ENCODE measurements around the gene CRIP1. TPM values are rescaled to one million over a fixed set of nuclear protein-coding genes. Genes with fewer than 3 reads are reported as not detected.

CRIP1 gene
- total RNA-seq, 4 donors from 2014 or later, result 34.0 to 110 (median 54.6) TPM

DNA sequence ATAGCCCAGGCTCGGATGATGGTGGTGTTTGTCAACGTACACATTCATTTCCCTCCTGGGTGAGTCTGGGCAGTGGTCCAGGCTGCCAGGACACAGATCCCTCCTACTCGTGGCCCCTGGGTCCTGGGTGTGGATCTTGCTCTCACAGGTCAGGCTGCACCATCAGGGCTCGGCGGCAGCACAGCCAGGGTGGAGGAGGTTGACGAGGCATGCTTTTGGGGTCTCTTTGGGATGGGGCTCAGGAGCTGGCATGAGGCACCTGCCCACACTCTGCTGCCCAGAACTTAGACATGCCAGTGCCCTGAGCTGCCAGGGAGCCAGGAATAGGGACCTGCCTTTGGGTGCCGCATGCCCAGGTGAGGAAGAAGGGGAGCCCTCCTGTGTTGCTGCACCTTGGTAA, 49.4 kb downstream of the CRIP1 start:
- no peak for TF ChIP-seq CTCF (IDR thresholded peaks at IDR 0.05)
- TF ChIP-seq POLR2A (IDR thresholded peaks at IDR 0.05; ENCODE audit: low read depth), result no peak
- no peak for TF ChIP-seq EP300 (IDR thresholded peaks at IDR 0.05)
- no peak for TF ChIP-seq POLR2AphosphoS5 (IDR thresholded peaks at IDR 0.05)
- no peaks in the 10 kb centered on the region for H3K9me3 ChIP-seq
- peaks cover 0 to 50% (median 13%) of the 10 kb centered on the region in 4 donors for H3K27me3 ChIP-seq
- no peak overlapping the region for H3K27ac ChIP-seq (replicated peaks in 1 of 4)
- H3K4me1 ChIP-seq, result peaks cover 0 to 7% (median 7%) of the 10 kb centered on the region in 4 donors
- H3K36me3 ChIP-seq, result no peaks in the 10 kb centered on the region
- WGBS, result 83% methylated on average over 4 of the region's 7 CpGs
- DNase-seq (ENCODE audit: extremely low spot score), result no peak
- intact Hi-C loops (cut with DNase I), result no loop called here
- no peak overlapping the region for H3K4me3 ChIP-seq

DNA sequence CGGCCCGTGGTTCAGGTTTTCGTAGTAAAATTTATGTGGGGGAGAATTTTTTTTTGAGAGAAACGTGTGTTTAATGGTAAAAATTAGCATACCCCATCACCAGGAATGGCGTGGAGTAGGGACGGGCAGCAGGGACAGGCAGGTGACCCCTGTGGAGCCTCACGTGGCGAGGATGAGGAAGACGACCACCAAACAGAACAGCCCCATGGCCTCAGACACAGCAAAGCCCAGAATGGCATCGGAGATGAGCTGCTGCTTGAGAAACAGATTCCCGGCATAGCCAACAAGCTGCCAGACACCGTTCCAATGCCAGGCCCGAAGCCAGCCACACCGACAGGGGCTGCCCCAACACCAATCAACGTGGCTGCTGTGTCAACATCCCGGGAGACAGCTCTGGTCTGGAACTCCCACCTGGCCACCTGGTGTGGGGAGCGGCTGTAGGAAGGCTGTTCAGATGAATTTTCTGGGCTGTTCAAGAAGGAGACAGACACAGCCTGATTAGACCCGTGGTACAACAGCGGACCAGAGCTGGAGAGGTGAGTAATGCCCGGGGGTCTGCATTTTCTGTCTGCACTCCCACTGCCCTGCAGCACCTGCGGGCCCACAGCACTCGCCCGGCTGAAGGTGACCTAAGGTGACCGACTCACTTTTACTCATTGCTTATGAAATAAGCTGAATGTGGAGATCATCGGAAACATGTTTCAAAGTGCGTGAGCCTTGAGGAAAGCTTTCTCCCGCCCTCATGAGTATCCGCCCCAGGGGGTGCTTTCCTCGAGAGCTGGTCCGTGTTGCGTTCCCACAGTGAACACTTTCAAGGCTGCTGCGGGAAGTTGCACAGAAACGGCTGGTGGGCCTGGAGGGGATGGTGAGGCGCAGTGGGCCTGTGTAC, 50.2 kb downstream of the CRIP1 start:
- intact Hi-C loops (cut with DNase I), result no loop called here
- Histone ChIP-seq H3K9me3 (no peaks in the 10 kb centered on the region), H3K27me3 (peaks cover 0 to 55% (median 13%) of the 10 kb centered on the region in 4 donors), H3K27ac (replicated peaks in 1 of 4) (no peak overlapping the region), H3K4me1 (peaks cover 0 to 7% (median 7%) of the 10 kb centered on the region in 4 donors), H3K36me3 (no peaks in the 10 kb centered on the region), H3K4me3 (no peak overlapping the region)
- no peak for TF ChIP-seq CTCF (IDR thresholded peaks at IDR 0.05)
- no peak for TF ChIP-seq POLR2A (IDR thresholded peaks at IDR 0.05; ENCODE audit: low read depth)
- no peak for TF ChIP-seq POLR2AphosphoS5 (IDR thresholded peaks at IDR 0.05)
- no peak for TF ChIP-seq EP300 (IDR thresholded peaks at IDR 0.05)
- WGBS, result 84% methylated on average over 24 of the region's 34 CpGs
- no peak for DNase-seq (ENCODE audit: extremely low spot score)

DNA sequence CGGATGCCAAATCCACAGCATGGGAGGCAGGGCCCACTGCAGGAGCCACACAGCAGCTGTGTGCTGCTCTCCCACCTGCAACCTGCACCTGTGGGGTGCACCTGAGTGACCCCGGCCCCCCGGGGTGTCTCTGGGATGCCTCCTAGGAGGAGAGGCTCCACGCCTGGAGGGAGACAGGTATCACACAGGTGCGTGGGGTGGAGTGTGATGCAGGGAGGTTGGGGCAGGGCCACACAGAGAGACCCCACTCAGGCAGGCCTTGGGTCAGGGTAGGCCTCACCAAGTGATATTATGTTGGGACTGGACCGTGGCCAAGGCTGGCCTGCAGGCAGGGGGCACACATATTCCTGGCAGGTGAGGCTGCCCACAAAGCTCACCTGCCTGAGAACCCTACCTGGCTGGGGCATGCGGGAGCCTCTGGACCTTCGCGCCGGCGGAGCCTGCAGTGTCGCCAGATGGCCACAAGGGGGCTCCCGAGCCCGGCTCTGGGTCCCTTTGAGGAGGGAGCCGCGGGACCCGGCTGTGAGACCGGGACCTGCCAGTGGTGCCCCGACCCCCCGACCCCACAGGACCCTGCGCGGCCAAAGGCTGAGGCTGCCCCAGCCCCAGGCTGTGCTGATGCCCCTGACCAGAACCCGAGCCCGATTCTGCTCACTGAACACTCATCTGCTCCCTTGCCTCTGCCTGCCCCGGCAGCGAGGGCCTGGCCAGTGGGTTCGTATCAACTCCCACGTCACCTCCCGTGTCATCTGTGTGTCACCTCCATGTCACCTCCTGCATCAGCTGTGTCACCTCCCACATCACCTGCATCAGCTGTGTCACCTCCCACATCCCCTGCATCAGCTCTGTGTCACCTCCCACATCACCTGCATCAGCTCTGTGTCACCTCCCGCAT, 51.1 kb downstream of the CRIP1 start:
- peaks cover 0 to 55% (median 13%) of the 10 kb centered on the region in 4 donors for H3K27me3 ChIP-seq
- H3K27ac ChIP-seq (replicated peaks in 1 of 4), result no peak overlapping the region
- no peak overlapping the region for H3K4me3 ChIP-seq
- peak; percentile 72 to 100 (median 86) for TF ChIP-seq CTCF (IDR thresholded peaks at IDR 0.05)
- no peak for TF ChIP-seq EP300 (IDR thresholded peaks at IDR 0.05)
- intact Hi-C loops (cut with DNase I), result no loop called here
- peaks cover 0 to 6% (median 2%) of the 10 kb centered on the region in 4 donors for H3K9me3 ChIP-seq
- 29% methylated on average over 20 of the region's 30 CpGs for WGBS
- peaks cover 0 to 7% (median 7%) of the 10 kb centered on the region in 4 donors for H3K4me1 ChIP-seq
- H3K36me3 ChIP-seq, result no peaks in the 10 kb centered on the region
- DNase-seq (ENCODE audit: extremely low spot score), result no peak

Other genes starting within 250 kb of the CRIP1 start
- 10 to 100 TPM; 56.1 to 72.5 (median 69.4) TPM for gene BTBD6, start 238.4 kb upstream of the CRIP1 start, total RNA-seq
- gene BRF1, start 185.9 kb upstream of the CRIP1 start, total RNA-seq, result 10 to 100 TPM; 23.0 to 47.3 (median 41.4) TPM
- 10 to 100 TPM; 59.8 to 97.4 (median 71.2) TPM for gene PACS2, start 172.1 kb upstream of the CRIP1 start, total RNA-seq
- gene TEX22, start 88.3 kb upstream of the CRIP1 start, total RNA-seq, result under 1 TPM in 3 of 4 donors, not detected in 1; under 0.01 to 0.19 (median 0.17) TPM
- gene MTA1, start 67.1 kb upstream of the CRIP1 start, total RNA-seq, result 10 to 100 TPM; 49.0 to 94.2 (median 67.9) TPM
- 100 to 1,000 TPM; 283 to 578 (median 392) TPM for gene CRIP2, start 12.1 kb upstream of the CRIP1 start, total RNA-seq
- 1 to 10 TPM; 3.8 to 6.6 (median 4.7) TPM for gene TEDC1, start 4.4 kb downstream of the CRIP1 start, total RNA-seq
- 10 to 100 TPM in 1 of 4 donors, 1 to 10 TPM in 3; 2.9 to 13.0 (median 5.4) TPM for gene TMEM121, start 39.7 kb downstream of the CRIP1 start, total RNA-seq